Sigmoid colon (tissue), 4 donors: ENCODE results near the gene KCNQ1OT1.

ENCODE experiments used
- CTCF ChIP-seq, 4 experiments: fragments of 450-650 bp in 3 of 4; fragments of 200-600 bp in 1 of 4; IDR thresholded peaks; one replicate each; pipeline ENCODE4 v1.5.1; 2016 to 2019; ENCODE audit warnings: antibody characterized with exemption in 4 of 4, mild to moderate bottlenecking in 3 of 4, moderate library complexity in 2 of 4
- EP300 ChIP-seq, 4 donors: sonication (generic); formaldehyde crosslinking; IDR thresholded peaks; one replicate each; pipeline ENCODE4 v1.6.1; 2017; ENCODE audit warnings: antibody characterized with exemption in 4 of 4
- POLR2A ChIP-seq, 2 donors: fragments of 450-650 bp; IDR thresholded peaks; one replicate each; pipeline ENCODE4 v1.6.1; 2016; ENCODE audit warnings: antibody characterized with exemption in 2 of 2, mild to moderate bottlenecking in 2 of 2, moderate library complexity in 2 of 2

- TF ChIP-seq CTCF (IDR thresholded peaks at IDR 0.05) (no peak), EP300 (IDR thresholded peaks at IDR 0.05) (no peak), POLR2A (IDR thresholded peaks at IDR 0.05) (no peak)
Measured at GRCh38 chr11:2651054-2651617, 48.7 kb downstream of the KCNQ1OT1 start.
